GM18861 (cell line): ENCODE results near the gene PGS1.

ENCODE experiments used
- ATAC-seq: cut with Tn5 transposase; IDR thresholded peaks from one replicate; pipeline ENCODE4 v1.9.1; 2021; ENCODE audit not compliant: unreplicated experiment

Gene PGS1

DNA sequence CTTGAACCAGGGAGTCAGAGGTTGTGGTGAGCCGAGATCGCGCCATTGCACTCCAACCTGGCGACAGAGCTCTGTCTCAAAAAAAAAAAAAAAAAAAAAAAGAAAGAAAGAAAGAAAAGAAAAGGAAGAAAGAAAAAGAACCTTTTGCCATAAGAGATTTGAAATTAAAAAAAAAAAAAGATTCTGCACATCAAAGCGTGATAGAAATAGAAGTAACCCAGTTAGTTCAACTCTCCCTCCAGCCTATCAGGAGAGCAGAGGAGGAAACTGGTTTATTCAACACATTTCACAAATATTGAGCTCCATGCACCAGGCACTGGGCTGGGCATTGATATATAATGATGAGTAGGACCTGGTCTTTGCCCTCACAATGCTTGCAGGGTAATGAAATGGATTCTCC, 16.2 kb upstream of the PGS1 start:
- ATAC-seq: no peak

DNA sequence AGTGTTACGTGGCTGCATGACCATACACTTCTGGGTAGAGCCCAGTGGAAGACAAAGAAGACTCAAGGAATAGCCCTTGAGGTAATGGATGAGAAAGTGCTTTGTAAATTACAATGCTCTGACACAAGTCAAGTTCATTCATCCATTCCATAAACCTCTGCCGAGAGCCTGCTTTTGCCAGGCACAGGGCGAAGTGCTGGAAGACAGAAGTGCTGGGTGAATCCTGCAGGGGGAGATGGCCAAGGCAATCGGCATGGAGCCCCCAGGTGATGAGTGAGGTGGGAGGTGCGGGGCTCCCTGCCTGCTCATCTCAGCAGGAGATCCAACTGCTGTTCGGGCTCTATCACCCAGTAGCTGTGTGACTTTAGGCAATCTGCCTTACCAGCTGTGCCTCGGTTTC, 15.8 kb upstream of the PGS1 start:
- no peak for ATAC-seq

DNA sequence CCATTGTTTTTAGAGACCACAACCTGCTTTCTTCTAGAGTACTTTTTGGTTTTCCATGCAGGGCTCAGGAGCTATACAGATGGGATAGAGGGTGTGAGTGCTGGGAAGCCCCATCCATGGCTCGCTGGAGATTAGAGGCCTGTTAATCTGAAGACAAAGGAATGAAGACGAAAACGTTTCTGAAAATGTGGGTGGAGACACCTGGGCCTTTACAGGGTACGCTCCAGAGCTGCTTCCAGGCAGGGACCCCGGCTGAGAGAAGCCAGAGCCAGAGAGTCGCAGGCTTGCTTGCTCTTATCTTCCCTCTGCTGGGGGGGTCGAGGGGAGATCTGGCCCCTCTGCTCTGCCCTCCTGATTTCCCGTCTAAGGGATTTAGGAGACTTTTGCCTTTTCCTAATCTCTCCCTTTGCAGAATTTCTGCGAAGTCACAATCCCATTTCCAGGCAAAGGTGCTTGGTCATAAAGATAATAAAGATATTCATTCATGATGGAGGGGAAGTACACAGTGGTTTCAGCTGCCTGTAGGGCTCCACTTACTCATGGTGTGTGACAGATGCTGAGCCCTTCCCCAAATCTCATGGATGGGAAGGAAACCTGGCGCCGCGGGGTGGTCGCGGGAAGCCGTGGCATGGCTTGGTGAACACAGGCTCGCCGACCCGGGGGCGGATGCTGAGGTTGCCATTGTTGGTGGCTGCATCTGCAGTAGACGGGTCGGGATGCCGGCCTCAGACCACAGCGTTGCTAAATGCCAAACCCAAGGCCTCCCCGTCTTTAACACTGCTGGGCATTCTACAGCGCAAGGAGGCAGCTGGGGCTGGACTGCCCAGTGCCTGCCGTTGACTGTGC, 13.8 kb upstream of the PGS1 start:
- no peak for ATAC-seq

DNA sequence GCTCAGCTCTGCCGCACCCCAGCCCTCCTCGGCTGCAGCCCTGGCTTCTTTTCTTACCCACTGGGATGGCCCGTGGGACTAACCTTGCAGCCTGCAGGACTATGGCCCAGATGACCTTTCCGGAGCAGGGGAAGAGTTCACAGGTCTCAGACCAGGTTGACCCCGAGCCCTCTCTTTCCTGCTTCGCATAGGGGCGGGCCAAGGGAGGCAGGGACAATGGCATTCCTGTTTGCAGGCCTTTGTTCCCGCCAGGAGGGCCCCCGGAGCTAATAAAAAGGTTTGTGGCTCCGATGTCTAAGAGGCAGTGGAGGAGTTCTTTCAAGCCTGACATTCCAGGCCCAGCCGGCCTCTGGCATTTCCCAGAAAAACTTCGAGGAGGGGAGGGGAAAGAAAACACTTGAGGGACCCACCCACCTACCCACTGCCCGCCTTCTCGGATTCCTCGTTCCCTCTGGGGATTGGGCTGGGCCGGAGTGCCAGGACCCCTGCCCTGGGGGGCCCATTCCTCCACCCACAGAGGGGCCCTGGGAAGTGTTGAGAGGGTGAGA, 12.8 kb upstream of the PGS1 start:
- ATAC-seq: no peak

DNA sequence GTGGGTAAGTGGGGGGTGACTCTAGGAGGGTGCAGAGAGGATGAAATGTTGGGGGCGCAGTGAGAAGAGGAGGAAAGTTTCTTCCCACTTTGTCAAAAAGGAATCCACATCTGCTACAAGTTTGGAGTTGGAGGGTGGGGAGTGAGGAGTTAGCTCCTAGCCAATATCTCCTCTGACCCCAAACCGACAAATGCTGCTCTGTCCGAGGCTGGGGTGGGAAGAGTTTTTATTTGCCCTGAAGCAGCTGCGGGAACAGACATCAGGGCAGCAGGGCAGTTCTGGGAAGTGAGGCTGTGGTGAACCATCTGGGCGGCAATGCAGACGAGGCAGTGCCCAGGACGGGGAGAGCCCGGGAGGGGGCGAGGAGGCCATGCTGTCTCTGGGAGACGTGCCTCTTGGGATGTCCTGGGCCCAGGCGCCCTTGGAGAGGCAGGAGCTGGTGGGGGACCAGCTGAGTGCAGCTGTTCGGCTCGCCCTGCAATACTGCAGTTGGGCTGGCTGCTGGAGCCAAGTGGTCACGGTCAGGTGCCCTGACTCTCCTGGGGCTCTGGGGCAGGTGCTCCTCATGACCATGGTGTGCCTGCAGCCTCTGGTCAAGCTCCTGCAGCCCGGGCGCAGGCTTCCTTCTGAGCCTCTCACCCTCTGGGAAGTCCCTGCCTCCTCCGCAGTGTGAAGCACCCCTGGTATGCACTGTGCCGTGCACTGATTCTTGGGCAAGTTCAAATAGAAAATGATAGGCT, 12.2 kb upstream of the PGS1 start:
- ATAC-seq: no peak

DNA sequence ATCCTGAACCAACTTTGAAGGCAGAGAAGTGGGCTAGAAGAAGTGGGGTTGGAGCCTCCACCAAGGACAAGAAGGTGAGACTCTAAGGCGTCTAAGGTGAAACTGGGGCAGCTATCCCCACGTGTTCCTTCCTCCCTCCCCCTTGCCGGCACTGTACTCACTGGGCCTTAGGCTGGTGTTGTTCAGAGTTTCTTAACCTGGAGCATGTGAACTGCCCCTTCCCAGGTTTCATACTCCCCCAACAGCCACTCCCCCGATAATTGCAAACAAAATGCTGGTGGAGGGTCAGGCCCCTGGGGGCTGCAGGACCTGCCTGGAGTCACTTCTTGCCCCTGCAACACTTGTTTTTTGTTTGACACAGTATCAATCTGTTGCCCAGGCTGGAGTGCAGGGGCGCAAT, 11.3 kb upstream of the PGS1 start:
- no peak for ATAC-seq

DNA sequence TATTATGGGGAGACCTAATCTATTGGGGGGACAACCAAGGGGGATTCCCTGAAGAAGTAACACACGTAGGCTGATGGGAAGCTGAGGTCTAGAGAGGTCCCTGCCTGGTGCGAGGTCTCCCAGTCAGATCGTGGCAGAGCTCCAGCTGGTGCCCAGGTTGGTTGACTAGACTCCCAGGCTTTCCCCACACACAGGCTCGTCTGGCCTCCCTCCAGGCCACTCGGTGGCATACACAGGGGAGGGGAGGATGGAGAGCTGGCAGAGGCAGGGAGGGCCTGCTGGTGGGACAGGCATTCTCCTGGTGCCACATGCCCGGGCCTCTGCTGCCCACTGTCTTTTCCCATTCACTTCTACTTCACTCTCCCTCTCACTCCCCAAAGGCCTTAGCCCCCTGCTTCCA, 10.1 kb upstream of the PGS1 start:
- no peak for ATAC-seq

DNA sequence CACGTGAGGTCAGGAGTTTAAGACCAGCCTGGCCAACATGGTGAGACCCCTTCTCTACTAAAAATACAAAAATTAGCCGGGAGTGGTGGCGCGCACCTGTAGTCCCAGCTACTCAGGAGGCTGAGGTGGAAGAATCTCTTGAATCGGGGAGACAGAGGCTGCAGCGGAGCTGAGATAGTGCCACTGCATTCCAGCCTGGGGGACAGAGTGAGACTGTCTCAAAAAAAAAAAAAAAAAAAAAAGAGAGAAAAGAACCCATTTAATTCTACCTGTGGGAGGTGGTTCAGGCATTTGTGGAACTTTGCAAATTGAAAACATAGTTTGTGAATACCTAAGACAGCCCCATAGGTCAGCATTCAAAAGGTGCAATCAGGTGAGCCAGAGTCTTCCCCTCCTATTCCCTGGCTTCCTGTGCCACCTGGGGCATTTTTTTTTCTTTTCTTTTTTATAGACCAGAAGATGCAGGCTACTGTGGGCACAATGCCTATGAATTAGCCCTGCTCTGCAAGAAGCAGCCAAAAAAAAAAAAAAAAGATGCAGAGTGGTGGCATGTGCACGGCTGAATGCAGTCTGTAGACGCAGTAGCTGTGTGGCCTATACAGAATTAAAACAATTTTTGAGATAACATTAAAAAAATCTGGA, 9.5 kb upstream of the PGS1 start:
- no peak for ATAC-seq

DNA sequence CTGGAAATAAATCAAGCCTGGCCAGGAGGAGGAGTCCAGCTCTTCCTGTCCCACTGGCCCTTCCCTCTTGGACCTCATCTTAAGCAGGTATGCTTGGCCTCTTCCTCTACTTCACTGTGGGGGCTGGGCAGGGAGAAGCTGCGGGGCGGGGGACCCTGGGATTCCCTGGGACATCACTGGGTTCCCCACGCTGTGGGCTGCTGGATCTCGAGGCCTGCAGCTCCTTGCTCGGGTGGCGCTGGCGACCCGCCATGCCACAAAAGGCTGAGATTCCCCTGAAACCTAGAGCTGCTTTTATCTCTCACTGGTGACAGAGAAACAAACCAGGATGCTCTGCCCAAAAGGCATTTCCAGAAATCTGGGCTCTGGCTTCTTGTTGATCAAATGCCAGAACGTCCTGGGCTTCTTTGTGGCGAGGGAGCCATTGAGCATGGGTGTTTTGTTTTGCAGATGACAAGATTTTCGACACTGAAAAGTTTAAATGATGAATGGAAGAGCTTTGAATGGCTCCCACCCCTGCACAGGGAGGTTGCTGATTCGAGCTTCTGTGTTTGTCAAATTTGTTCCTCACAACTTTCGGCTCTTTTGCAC, 8.6 kb upstream of the PGS1 start:
- ATAC-seq: no peak

DNA sequence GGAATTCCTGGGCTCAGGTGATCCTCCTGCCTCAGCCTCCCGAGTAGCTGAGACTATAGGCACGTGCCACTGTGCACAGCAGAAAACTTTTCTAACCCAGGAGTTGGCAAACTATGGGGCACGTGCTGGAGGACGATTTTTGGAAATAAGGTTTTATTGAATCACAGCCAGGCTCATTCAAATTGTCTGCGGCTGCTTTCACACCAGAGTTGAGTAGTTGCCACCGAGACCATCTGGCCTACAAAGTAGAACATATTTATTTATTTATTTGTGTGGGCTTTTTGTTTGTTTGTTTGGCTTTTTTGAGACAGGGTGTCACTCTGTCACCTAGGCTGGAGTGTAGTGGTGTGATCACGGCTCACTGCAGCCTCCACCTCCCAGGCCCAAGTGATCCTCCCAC, 7.4 kb upstream of the PGS1 start:
- no peak for ATAC-seq

DNA sequence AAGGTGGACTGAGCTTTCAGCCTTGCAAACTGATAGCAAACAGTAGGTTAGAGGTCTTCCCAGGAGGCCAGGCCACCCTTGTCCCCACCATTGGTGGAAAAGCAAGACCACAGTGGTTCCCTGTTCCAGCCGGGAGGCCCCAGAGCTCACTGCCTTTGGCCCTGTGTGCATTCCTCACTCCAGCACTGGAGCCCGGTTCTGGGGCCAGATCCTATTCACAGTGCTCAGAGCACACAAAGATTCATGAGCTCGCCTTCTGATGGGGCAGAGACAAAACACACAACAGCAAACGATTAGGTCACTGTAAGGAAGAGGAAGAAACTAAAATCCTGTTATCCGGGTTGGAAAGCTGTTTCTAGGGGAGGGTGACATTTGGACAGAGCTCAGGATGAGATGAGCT, 5.6 kb upstream of the PGS1 start:
- no peak for ATAC-seq

DNA sequence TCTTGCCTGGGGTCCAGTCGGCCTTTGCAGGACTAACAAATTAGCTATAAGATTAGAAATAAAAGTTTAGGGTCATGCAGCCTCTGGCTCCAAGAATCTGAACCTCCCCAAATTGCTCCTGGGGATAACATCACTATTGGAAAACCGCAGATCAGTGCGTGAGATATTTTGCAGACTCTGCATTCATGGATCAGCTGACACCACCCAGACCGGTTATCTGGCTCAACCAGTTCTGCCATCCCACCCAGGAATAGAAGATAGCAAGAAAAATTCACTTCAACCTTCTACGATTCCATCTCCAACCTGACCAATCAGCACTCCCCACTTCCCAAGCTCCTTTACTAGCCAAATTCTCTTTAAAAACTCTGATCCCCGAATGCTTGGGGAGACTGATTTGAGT, 4.3 kb upstream of the PGS1 start:
- ATAC-seq: no peak

DNA sequence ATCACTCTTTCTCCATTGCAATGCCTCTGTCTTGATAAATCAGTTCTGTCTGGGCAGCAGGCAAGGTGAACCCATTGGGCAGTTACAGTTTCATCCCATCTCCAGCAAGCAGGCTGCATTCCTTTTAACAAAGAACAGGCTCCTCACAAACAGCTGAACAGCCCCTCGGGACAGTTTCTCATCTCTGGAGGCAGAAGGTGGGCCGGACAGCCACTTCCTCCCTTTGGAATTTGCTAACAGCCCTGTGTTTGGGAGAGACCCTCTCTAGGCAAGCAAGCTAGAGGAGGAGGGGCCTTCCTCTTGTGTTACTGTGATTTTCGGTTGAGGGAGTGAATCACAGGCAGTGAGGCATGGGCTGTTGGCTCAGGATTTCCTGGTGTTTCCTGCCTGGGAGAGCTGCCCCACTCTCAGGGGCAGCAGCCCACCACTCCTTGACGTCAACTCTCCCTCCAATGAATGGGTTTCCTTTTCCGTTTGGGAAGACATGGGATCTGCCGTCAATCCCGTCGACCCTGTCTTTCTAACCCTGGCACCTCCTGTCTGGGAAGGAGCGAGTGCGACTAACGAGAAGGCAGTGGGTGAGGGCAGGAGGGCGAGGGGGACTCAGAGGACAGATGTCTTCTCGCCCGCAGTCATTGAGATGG, 3.7 kb upstream of the PGS1 start:
- ATAC-seq: no peak

DNA sequence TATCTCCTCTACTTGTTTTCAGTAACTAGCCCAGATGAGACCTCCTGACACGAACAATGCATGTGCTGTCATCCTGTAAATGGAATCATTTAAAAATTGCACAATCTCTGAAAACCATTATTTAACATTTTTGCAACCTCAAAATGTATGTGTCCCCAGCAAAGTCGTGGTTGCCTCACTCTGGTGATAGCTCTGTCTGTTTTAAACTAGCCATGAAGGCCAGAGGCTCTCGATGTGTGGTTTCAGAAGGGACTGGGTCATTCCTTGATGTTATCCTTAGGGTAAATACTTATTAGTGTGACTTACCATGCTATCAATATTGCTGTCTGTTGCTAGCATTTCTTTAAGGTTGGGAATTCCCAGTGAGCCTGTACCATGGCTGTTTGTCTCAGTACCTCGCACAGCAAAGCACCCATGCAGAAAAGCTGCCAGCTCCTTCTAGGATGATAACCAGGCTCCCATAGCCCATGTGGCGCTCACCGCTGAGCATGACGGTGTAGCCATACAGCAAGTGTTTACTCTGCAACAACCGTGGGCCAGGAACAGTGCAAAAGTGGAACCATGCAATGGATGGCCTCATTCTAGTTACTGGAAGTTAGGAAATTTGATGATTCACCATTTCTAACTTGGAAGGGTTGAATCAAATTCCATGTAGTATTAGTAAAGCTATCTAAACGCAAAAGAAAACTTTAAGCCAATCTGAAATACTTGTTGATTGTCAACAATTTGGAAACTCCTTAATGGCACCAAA, 2.9 kb upstream of the PGS1 start:
- no peak for ATAC-seq

DNA sequence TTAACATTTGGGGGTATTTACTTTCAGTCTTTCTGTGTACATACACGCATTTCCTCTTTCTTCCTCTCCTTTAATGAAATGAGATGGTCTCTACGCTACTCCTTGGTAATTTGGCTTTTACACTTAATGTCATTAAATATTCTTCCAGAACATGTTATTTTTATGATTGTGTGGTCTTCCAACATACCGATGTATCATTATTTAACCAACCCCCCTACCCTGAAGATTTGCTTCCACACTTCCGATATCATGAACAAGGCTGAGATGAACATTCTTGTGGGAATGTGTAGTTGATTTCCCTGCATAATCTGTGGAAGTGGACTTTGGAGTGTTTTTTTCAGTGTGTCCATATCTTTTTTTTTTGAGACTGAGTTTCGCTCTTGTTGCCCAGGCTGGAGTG, 2.3 kb upstream of the PGS1 start:
- no peak for ATAC-seq

DNA sequence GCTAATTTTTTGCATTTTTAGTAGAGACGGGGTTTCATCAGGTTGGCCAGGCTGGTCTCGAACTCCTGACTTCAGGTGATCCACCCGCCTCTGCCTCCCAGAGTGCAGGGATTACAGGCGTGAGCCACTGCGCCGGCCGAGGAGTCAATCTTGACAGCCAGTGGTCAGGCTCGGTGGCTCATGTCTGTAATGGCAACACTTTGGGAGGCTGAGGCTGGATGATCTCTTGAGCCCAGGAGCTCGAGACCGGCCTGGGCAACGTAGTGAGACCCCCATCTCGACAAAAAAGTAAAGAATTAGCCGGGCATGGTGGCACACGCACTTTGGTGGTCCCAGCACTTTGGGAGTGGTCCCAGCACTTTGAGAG, 608 bp upstream of the PGS1 start:
- no peak for ATAC-seq

DNA sequence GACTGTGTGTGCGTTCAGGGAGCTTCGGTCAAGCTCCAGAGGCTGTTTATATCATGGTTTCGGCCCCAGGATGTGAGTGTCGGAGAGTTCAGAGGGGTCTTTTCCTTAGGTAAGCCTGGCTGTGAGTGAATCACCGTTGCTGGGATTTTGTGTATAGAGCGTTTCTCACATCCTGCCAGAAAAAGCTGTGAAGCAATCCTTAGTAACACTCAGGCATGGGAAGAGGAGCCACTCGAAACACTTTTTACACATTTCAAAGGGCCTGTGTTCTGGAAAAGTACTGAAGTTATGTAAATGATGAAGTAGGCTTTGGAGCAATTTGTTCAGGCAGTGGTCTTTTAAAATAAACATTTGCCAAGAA, 662 bp downstream of the PGS1 start:
- ATAC-seq: no peak

DNA sequence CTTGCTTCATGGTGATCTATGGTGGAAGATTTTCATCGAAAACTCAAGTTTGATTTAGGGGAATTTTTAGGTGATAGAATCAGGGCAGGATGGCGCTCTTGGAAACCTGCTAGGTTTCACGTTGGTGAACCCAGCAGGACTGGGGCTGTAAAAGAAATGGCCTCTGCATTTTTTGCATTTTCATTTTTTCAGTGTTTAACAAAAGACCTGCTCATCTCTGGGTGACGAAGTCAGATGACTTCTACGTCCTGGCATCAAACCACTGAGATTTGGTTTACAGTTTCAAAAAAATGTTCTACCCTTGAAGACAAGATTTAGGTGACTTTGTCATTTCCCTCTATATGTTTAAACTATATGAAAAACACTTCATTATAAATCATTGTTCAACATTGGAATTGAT, 1.9 kb downstream of the PGS1 start:
- no peak for ATAC-seq

DNA sequence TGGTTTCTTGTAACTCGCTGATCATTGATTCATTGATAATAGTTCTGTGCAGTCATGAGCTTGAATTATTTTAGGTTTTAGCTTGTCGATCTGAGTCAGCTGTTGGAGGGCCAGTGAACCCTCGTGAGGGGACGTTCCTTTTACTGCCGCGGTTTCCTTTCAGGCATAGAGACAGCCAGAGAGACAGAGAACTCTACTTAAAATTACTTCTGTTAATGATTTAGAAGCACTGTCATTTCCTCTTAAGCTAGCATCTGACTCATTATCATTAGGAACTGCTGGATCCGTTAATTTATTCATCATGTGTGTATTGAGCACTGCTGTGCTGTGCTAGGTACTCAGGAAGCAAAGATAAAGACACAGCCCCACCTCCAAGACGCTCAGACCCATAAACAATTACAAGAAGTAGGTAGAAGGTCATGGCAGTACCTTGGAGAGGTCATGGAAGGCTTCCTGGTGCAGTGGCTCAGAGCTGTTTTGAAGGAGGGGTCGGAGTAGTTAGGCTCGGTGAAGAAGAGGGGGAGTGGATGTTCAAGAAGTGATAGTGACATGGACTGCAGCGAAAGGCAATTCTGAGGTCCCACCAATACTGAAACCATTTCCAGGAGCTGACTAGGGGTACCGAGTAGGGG, 3.3 kb downstream of the PGS1 start:
- ATAC-seq: peak; percentile 38
